ENCODE results near the gene CD27. TPM values are rescaled to one million over a fixed set of nuclear protein-coding genes. Genes with fewer than 3 reads are reported as not detected.
A peak's percentile ranks its signal among the peaks of the same experiment; 100 is the strongest.

CD27 gene
- total RNA-seq = 74.0 and 77.7 TPM in 2 replicates

DNA sequence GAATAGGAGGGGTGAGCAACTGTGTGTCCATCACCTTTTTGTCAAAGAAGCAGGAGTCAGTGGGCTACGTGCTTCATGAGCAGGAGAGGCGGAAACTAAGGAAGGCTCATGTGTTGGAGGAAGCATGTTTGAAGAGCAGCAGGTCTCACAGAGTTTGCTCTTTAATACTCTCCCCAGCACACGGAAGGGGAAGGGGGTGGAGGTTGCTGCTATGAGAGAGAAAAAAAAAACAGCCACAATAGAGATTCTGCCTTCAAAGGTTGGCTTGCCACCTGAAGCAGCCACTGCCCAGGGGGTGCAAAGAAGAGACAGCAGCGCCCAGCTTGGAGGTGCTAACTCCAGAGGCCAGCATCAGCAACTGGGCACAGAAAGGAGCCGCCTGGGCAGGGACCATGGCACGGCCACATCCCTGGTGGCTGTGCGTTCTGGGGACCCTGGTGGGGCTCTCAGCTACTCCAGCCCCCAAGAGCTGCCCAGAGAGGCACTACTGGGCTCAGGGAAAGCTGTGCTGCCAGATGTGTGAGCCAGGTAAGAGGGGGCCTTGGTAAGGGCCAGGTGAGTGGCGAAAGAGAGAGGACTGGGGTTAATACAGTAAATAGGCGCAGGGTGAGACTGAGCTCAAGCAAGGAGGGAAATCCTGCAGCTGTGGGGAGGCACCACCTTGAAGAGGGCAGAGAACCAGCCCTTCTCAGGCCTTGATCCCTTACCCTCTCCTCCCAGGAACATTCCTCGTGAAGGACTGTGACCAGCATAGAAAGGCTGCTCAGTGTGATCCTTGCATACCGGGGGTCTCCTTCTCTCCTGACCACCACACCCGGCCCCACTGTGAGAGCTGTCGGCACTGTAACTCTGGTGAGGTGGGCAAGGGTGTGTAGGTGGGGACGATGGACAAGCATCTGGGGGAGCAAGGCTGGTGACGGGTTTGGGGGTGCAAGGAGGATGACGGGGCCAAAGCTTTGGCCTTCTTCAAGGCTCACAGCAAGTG lies at the start of gene CD27:
Gene CD27, plus strand, starts transcription at position 252 of the 985 bp plus-strand sequence. Its CDS starts 141 bp downstream, at position 393.
- Mint-ChIP-seq H3K27ac (peak within 1 kb of the TSS; percentile 94), H3K4me1 (peaks cover 59% of the 10 kb centered on the region), H3K36me3 (ENCODE audit: low read depth) (peaks cover 28% of the 10 kb centered on the region), H3K4me3 (peak within 1 kb of the TSS; percentile 93), H3K27me3 (no peaks in the 10 kb centered on the region), H3K9me3 (no peaks in the 10 kb centered on the region)
- intact Hi-C loops (cut with micrococcal nuclease) = loop anchor here (1.0 kb wide), 1 partner anchor 7 kb away; the partner anchor contains the start of gene TAPBPL
- DNase-seq = peak; percentile 83

DNA sequence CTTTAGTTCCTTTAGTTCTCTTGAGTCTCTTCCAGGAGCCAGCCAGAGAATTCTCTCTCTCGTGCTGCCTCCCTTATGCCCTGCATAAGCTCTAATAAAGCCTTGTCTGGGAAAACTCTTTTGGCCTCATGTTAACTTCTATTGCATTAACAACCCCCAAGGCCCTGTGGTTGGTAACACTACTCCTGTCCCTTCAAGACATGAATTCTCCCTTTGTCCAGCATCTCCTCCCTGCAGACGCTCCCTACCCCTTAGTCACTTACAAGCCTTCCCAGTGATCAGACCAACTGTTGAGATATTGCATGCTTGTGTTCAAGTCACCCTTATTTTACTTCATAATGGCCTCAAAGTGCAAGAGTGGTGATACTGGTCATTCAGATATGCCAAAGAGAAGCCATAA lies 48.7 kb upstream of the CD27 start:
- no peaks in the 10 kb centered on the region for H3K36me3 Mint-ChIP-seq (ENCODE audit: low read depth)
- H3K27ac Mint-ChIP-seq = no peak overlapping the region
- intact Hi-C loops (cut with micrococcal nuclease) = no loop called here
- DNase-seq = no peak
- no peaks in the 10 kb centered on the region for H3K9me3 Mint-ChIP-seq
- H3K4me1 Mint-ChIP-seq = no peaks in the 10 kb centered on the region
- no peak overlapping the region for H3K4me3 Mint-ChIP-seq
- peaks cover 8% of the 10 kb centered on the region for H3K27me3 Mint-ChIP-seq

DNA sequence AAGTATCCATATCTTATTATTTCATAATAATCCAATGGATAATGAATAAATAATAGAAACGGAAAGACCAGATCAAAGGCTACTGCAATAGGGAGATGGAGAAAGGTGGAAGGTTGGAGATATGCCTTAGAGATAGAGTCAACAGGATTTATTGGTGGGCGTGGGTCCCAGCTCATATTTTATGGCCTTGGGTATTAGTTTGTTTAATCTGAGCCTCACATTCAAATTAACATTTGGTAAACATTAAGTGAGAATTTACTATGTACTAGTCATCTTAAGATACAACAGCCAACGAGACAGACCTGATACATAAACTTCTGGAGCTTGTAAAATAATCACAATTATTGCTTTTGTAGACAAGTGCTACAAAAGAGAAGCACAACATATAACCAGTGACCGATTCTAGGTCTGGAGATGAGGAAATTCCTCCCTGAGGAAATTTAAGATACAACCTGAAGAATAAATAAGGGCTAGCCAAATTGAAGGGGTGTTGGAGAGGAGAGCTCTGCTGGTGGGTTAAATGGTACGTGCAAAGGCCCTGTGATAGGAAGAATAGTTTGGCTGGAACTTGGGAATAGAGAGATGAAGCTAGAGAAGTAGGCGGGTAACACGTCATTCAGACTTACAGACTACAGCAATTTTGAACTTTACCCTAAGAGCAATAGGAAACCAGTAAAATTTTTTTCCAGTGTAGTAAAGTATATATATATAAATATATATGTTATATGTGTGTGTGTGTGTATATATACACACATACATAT lies 44.7 kb upstream of the CD27 start:
- H3K9me3 Mint-ChIP-seq = no peaks in the 10 kb centered on the region

DNA sequence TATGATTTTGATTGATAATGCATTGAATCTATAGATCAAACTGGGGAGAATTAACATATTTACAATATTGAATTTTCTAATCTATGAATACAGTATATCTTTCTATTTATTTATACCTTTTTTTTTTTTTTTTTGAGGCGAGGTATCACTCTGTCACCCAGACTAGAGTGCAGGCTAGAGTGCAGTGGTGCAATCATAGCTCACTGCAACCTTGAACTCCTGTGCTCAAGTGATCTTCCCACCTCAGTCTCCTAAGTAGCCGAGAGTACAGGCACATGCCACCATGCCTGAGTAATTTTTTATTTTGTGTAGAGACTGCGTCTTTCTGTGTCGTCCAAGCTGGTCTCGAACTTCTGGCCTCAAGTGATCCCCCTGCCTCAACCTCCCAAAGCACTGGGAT lies 40.4 kb upstream of the CD27 start:
- no peak overlapping the region for H3K4me3 Mint-ChIP-seq
- intact Hi-C loops (cut with micrococcal nuclease) = no loop called here
- no peaks in the 10 kb centered on the region for H3K4me1 Mint-ChIP-seq
- no peaks in the 10 kb centered on the region for H3K9me3 Mint-ChIP-seq
- H3K27ac Mint-ChIP-seq = no peak overlapping the region
- no peak for DNase-seq
- H3K36me3 Mint-ChIP-seq (ENCODE audit: low read depth) = no peaks in the 10 kb centered on the region
- H3K27me3 Mint-ChIP-seq = peaks cover 16% of the 10 kb centered on the region

More for the DNA sequence above, 44.7 kb upstream of the CD27 start:
- intact Hi-C loops (cut with micrococcal nuclease) = no loop called here
- Mint-ChIP-seq H3K4me1 (no peaks in the 10 kb centered on the region), H3K36me3 (ENCODE audit: low read depth) (no peaks in the 10 kb centered on the region), H3K27ac (no peak overlapping the region), H3K4me3 (no peak overlapping the region), H3K27me3 (peaks cover 15% of the 10 kb centered on the region)
- DNase-seq = no peak

DNA sequence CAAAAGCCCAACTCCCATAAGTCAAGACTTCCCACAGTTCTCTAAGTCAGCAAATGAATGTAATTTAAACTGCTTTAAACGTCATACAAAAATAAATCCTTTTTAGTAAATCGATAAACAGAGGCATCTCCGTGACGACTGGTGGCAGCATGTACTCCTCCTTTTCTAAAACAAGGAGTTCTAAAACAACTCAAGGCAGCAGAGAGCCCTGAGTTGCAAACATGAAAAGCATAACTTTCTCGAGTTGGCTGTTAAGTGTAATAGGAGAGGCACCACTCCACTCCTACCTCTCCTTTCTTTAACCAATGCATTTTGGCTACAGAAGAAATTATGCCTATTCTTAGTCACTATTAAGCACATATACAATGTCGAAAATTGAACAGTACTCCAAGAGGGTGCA lies 38.8 kb upstream of the CD27 start:
- no peaks in the 10 kb centered on the region for H3K36me3 Mint-ChIP-seq (ENCODE audit: low read depth)
- DNase-seq = no peak
- H3K27ac Mint-ChIP-seq = no peak overlapping the region
- peaks cover 17% of the 10 kb centered on the region for H3K27me3 Mint-ChIP-seq
- intact Hi-C loops (cut with micrococcal nuclease) = no loop called here
- H3K4me3 Mint-ChIP-seq = no peak overlapping the region
- H3K4me1 Mint-ChIP-seq = no peaks in the 10 kb centered on the region
- H3K9me3 Mint-ChIP-seq = no peaks in the 10 kb centered on the region

DNA sequence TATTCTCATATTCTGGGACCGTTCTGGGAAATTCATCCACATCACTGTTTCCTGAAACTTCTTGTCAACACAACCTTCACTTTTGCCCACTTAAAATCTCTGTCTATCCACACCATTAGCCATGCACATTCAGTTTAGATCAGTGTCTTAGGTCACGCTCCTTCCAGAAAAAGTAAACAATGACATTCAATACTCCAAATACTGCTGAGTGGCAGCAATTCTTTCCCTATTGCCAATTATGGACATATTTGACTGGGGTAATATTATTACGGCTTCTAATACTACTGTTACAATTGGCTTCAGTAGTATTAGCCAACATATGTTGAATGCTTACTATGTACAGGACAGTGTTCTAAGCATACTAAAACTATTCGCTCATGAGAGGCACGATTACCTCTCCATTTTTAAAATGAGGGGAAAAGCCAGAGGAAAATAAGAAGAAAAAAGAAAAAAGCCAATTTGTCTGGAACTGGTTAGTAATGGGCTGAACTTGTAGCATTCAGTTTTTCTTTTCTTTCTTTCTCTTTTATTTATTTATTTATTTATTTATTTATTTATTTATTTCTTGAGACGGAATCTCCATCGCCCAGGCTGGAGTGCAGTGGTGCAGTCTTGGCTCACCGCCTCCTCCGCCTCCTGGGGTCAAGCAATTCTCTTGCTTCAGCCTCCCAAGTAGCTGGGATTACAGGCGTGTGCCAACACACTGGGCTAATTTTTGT lies 37.4 kb upstream of the CD27 start:
- peaks cover 19% of the 10 kb centered on the region for H3K27me3 Mint-ChIP-seq
- DNase-seq = no peak
- intact Hi-C loops (cut with micrococcal nuclease) = no loop called here
- H3K4me1 Mint-ChIP-seq = no peaks in the 10 kb centered on the region
- H3K9me3 Mint-ChIP-seq = no peaks in the 10 kb centered on the region
- H3K4me3 Mint-ChIP-seq = no peak overlapping the region
- H3K27ac Mint-ChIP-seq = no peak overlapping the region
- no peaks in the 10 kb centered on the region for H3K36me3 Mint-ChIP-seq (ENCODE audit: low read depth)

DNA sequence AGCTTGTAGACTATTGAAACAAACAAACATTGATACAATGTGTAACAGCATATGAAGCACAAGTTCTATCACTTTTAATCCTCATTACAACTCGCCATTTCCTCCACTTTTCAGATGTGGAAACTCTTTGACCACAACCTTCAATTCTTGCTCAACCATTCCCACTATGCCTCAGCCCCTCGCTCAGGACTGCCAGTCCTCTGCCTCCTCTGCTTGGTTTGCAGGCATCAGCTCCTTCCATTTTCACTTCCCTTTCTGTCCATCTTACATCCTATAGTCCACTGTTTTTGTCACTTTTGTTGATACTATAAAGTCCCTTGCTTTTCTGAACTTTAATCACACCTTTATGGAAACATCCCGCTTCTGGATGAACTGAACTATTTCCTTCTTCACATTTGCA lies 28.2 kb upstream of the CD27 start:
- Mint-ChIP-seq H3K27ac (peak overlapping the region; percentile 31), H3K4me3 (no peak overlapping the region), H3K27me3 (peaks cover 2% of the 10 kb centered on the region), H3K4me1 (peaks cover 18% of the 10 kb centered on the region), H3K9me3 (peaks cover 4% of the 10 kb centered on the region), H3K36me3 (ENCODE audit: low read depth) (no peaks in the 10 kb centered on the region)
- DNase-seq = no peak
- intact Hi-C loops (cut with micrococcal nuclease) = no loop called here

DNA sequence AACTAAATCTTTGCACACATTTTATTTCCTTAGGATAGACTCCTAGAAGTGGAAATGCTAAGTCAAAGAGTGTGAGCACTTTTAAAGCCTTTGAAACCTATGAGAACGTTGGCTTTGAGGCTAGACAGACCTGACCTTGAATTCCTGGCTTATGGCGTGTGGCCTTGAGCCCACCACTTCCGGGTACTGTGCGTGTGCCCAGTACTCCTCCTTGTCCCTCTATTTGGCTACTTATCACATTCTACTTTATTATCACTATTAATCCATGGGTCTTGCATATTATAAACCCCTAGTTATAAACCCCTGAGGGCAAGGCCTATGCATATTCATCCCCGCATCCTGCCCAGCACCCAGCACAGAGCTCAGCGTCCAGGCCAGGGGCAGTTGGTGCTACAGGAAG lies 26.0 kb upstream of the CD27 start:
- DNase-seq = no peak
- Mint-ChIP-seq H3K27me3 (no peaks in the 10 kb centered on the region), H3K4me1 (peaks cover 24% of the 10 kb centered on the region), H3K4me3 (no peak overlapping the region), H3K36me3 (ENCODE audit: low read depth) (no peaks in the 10 kb centered on the region), H3K27ac (no peak overlapping the region), H3K9me3 (peaks cover 4% of the 10 kb centered on the region)
- intact Hi-C loops (cut with micrococcal nuclease) = no loop called here

DNA sequence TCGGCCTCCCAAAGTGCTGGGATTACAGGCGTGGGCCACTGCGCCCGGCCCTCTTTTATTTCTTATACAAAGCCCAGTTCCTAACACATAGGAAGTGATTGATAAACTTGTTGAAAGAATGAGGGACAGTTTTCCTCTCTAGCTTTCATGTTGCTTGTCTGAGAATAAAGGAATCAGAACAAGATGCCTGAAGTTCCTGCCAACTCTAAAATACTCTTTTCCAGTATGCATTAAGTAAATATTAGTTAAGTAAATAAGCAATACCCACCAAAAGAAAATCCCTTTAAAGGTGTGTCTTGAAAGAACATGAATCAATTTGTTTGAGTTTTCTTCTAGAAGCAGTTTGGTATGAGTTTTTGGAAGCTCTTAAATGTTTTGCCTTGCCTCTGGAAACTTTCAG lies 24.4 kb upstream of the CD27 start:
- no peaks in the 10 kb centered on the region for H3K36me3 Mint-ChIP-seq (ENCODE audit: low read depth)
- H3K27me3 Mint-ChIP-seq = no peaks in the 10 kb centered on the region
- DNase-seq = no peak
- no peak overlapping the region for H3K27ac Mint-ChIP-seq
- H3K9me3 Mint-ChIP-seq = peaks cover 4% of the 10 kb centered on the region
- H3K4me3 Mint-ChIP-seq = no peak overlapping the region
- intact Hi-C loops (cut with micrococcal nuclease) = no loop called here
- peaks cover 25% of the 10 kb centered on the region for H3K4me1 Mint-ChIP-seq

DNA sequence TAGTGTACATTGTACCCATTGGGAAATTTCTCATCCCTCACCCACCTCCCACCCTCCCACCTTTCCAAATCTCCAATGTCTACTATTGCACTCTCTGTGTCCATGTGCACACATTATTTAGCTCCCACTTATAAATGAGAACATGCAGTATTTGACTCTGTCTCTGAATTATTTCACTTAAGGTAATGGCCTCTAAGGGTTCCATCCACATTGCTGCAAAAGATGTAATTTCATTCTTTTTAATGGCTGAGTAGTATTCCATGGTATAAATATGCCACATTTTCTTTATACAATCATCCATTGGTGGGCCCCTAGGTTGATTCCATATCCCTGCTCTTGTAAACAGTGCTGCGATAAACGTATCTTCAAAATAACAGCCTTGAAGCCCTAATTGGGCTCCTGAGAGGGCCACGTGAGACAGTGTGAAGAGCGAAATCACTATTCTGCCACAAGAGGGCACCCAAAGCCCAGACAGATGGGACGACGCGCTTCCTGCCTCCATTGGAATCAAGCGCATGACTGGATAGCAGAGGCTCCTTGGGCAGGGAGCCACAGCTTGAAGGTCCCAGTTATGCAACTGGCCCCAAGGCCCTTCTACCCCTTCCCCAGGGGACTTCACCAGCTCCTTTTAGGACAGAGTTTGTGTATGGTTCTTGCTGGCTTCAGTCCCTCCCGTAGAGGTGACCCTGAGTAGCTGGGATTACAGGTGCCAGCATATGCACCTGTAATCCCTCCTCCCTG lies 21.3 kb upstream of the CD27 start:
- Mint-ChIP-seq H3K27ac (peak overlapping the region; percentile 84), H3K27me3 (no peaks in the 10 kb centered on the region), H3K4me1 (peaks cover 40% of the 10 kb centered on the region), H3K4me3 (peak overlapping the region; percentile 17), H3K36me3 (ENCODE audit: low read depth) (no peaks in the 10 kb centered on the region), H3K9me3 (no peaks in the 10 kb centered on the region)
- intact Hi-C loops (cut with micrococcal nuclease) = loop anchor here (1.0 kb wide), 6 partner anchors 42 to 133 kb away; partner anchors contain the start of genes GAPDH, IFFO1, MRPL51 and VAMP1
- DNase-seq = peak; percentile 93

DNA sequence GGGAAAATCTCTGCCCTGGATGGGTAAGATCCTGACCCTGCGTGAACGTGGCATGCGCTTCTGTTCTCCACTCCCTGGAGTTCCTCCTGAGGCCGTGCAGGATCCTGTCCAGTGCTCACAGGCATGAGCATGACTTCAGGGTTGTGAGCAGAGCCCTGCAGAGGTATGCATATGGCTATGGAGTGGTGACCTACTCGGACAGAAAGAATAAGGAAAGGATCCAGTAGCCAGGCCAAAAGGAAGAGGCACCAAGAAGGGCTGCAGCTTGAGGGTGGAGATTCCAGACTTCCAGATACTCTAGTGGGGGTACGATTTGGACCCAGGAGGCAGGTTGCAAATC lies 20.8 kb upstream of the CD27 start:
- H3K4me1 Mint-ChIP-seq = peaks cover 38% of the 10 kb centered on the region
- H3K4me3 Mint-ChIP-seq = peak overlapping the region; percentile 17
- DNase-seq = no peak
- intact Hi-C loops (cut with micrococcal nuclease) = no loop called here
- H3K27me3 Mint-ChIP-seq = no peaks in the 10 kb centered on the region
- no peaks in the 10 kb centered on the region for H3K36me3 Mint-ChIP-seq (ENCODE audit: low read depth)
- peak overlapping the region; percentile 84 for H3K27ac Mint-ChIP-seq
- no peaks in the 10 kb centered on the region for H3K9me3 Mint-ChIP-seq

DNA sequence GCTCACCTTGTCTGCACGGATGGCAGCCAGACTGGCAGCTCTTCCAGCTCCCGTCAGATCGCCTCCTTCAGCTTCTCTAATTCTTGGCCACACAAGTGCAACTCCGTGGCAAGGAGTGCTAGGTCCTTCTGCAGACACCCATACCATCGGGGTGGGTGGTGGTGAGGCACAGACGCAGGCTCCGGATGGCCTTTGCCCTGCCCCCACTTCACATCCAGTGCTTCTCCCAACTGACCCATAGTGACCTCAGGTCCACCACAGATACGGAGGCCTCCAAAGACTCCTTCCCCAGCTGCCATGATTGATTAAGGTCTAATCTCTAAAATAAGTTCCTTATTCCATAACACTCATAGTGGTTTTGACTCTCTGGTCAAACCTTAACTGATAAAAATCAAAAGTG lies 19.9 kb upstream of the CD27 start:
- peak; percentile 58 for DNase-seq
- H3K9me3 Mint-ChIP-seq = no peaks in the 10 kb centered on the region
- no peak overlapping the region for H3K4me3 Mint-ChIP-seq
- no peaks in the 10 kb centered on the region for H3K36me3 Mint-ChIP-seq (ENCODE audit: low read depth)
- intact Hi-C loops (cut with micrococcal nuclease) = loop anchor here (5.0 kb wide), 1 partner anchor 88 kb away; no protein-coding TSS in a partner anchor
- H3K27ac Mint-ChIP-seq = peak overlapping the region; percentile 84
- no peaks in the 10 kb centered on the region for H3K27me3 Mint-ChIP-seq
- H3K4me1 Mint-ChIP-seq = peaks cover 40% of the 10 kb centered on the region
